KMS-11 (cell line): Measurements from ENCODE around the gene FLAD1.

Experiments
- H2AFZ ChIP-seq: fragments of 200-600 bp; sonication (generic); 2 replicates; pipeline ENCODE4 v1.6.1; 2016; ENCODE audit warnings: antibody characterized with exemption, mixed run types, low read depth
- H3K27ac ChIP-seq: fragments of 200-600 bp; sonication (generic); 2 replicates; pipeline ENCODE4 v1.6.1; 2016; ENCODE audit warnings: mild to moderate bottlenecking, mixed run types
- H3K27me3 ChIP-seq: fragments of 200-600 bp; sonication (generic); 2 replicates; pipeline ENCODE4 v1.6.1; 2017; ENCODE audit warnings: mild to moderate bottlenecking, low read depth, mixed run types, moderate library complexity; ENCODE audit not compliant: insufficient read depth
- H3K36me3 ChIP-seq: fragments of 200-600 bp; sonication (generic); 2 replicates; pipeline ENCODE4 v1.6.1; 2017; ENCODE audit warnings: mild to moderate bottlenecking, mixed run types; ENCODE audit not compliant: insufficient read depth
- H3K4me1 ChIP-seq: fragments of 200-600 bp; sonication (generic); 2 replicates; pipeline ENCODE4 v1.6.1; 2016; ENCODE audit warnings: mild to moderate bottlenecking, low read depth, mixed run types; ENCODE audit not compliant: poor library complexity, severe bottlenecking
- H3K4me2 ChIP-seq: fragments of 200-600 bp; sonication (generic); 2 replicates; pipeline ENCODE4 v1.7.0; 2016; ENCODE audit warnings: mild to moderate bottlenecking, mixed run types
- H3K4me3 ChIP-seq: fragments of 200-600 bp; sonication (generic); IDR thresholded peaks from 2 replicates; pipeline ENCODE4 v1.6.1; 2017; ENCODE audit warnings: low read depth, low read length, mixed read lengths; ENCODE audit not compliant: insufficient read depth
- H3K79me2 ChIP-seq: fragments of 200-600 bp; sonication (generic); 2 replicates; pipeline ENCODE4 v1.6.1; 2016; ENCODE audit warnings: low read depth, mixed run types; ENCODE audit not compliant: insufficient read depth
- H3K9ac ChIP-seq: fragments of 200-600 bp; sonication (generic); 2 replicates; pipeline ENCODE4 v1.6.1; 2016; ENCODE audit warnings: mild to moderate bottlenecking, mixed run types
- H4K20me1 ChIP-seq: fragments of 200-600 bp; sonication (generic); 2 replicates; pipeline ENCODE4 v1.6.1; 2016; ENCODE audit warnings: mild to moderate bottlenecking, mixed run types; ENCODE audit not compliant: insufficient read depth
- TF ChIP-seq, protein P1 (sequence below): fragments of 200-600 bp; sonication (generic); conservative IDR thresholded peaks from 2 replicates; pipeline ENCODE4 v1.6.1; 2017; ENCODE audit warnings: low read depth, mild to moderate bottlenecking, antibody characterized with exemption, low read length, moderate library complexity, mixed read lengths

Gene FLAD1

DNA sequence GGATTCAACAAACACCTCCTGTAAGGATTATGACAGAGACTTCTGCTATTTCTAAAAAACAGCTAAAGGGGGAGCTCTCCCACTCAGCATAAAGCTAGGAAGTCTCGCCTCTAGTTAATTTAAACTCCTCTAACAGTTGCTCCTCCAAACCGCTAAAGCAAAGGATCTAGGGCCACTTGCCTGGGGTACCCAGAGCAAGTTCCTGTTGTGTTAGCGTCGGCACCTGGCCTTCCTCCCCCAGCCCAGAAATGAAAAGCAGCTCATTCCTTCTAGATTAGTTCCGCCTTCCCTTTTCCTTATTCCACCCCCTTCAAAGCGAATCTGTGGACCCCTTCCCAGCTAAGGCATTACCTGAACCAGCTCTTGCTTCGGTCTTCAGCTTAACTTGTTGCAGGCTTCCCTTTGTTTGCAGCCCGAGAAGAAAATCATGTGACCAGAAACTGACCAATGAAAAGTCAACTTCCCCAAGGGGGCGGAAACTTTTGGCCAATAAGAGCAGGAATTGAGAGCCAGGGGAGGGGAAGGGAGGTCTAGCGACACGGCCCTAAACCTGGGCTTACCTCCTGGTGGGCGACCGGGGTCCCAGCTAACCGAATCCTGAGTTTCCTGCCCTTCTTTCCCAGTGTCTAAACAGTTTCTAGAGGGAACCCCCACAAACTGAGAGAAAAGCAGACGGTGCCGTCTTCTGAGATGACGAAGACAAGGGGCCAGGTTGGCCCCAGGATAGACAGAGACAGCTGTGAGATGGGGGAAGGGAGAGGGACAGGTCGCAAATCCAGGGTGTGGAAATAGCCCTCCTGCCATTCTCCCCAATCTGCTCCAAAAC, 27.2 kb upstream of the FLAD1 start, which contains the start of gene PBXIP1:
TSS of gene PBXIP1 (minus strand) at position 382 of the 826 bp plus-strand sequence. CDS start 2,378 bp downstream, outside the sequence.
- no peaks in the 10 kb centered on the region for H3K27me3 ChIP-seq
- peaks cover 72% of the 10 kb centered on the region for H3K4me1 ChIP-seq
- no peaks in the 10 kb centered on the region for H3K36me3 ChIP-seq
- H3K79me2 ChIP-seq = peaks cover 50% of the 10 kb centered on the region
- peak within 1 kb of the TSS; percentile 99 for H3K4me3 ChIP-seq
- TF ChIP-seq, protein P1, sequence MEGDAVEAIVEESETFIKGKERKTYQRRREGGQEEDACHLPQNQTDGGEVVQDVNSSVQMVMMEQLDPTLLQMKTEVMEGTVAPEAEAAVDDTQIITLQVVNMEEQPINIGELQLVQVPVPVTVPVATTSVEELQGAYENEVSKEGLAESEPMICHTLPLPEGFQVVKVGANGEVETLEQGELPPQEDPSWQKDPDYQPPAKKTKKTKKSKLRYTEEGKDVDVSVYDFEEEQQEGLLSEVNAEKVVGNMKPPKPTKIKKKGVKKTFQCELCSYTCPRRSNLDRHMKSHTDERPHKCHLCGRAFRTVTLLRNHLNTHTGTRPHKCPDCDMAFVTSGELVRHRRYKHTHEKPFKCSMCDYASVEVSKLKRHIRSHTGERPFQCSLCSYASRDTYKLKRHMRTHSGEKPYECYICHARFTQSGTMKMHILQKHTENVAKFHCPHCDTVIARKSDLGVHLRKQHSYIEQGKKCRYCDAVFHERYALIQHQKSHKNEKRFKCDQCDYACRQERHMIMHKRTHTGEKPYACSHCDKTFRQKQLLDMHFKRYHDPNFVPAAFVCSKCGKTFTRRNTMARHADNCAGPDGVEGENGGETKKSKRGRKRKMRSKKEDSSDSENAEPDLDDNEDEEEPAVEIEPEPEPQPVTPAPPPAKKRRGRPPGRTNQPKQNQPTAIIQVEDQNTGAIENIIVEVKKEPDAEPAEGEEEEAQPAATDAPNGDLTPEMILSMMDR = peak; percentile 82
- H3K9ac ChIP-seq = peak within 1 kb of the TSS; percentile 60
- H3K27ac ChIP-seq = peak within 1 kb of the TSS; percentile 80
- H2AFZ ChIP-seq = peak within 1 kb of the TSS; percentile 17
- H3K4me2 ChIP-seq = peak within 1 kb of the TSS; percentile 62
- H4K20me1 ChIP-seq = no peaks in the 10 kb centered on the region

DNA sequence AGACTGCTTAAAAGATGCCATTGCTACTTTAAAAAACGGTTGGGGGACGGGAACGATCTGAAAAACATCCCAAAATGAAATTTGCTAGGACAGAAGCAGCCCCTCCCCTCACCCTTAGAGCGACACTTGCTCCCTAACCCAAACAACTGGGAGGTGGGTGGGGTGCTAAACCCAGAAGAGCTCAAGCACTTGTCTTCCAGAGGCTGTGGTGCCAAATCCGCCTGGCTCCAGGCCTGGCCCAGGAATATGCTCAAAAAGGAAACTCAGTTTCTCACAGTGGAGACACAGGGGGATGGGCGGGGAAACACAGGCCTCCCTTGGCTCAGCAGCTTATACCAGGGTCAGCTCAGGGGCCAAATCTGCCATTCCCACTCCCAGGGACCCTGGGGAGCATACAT, 26.6 kb upstream of the FLAD1 start:
- H3K79me2 ChIP-seq = peaks cover 55% of the 10 kb centered on the region
- H3K36me3 ChIP-seq = no peaks in the 10 kb centered on the region
- peak overlapping the region; percentile 62 for H3K4me2 ChIP-seq
- TF ChIP-seq, protein P1 = no peak
- no peaks in the 10 kb centered on the region for H4K20me1 ChIP-seq
- H3K4me1 ChIP-seq = peaks cover 66% of the 10 kb centered on the region
- no peaks in the 10 kb centered on the region for H3K27me3 ChIP-seq
- H3K4me3 ChIP-seq = peak overlapping the region; percentile 99
- H3K9ac ChIP-seq = peak overlapping the region; percentile 60; the same call in 1 of the 2 replicates
- H2AFZ ChIP-seq = peak overlapping the region; percentile 17; the same call in 1 of the 2 replicates
- H3K27ac ChIP-seq = peak overlapping the region; percentile 80

DNA sequence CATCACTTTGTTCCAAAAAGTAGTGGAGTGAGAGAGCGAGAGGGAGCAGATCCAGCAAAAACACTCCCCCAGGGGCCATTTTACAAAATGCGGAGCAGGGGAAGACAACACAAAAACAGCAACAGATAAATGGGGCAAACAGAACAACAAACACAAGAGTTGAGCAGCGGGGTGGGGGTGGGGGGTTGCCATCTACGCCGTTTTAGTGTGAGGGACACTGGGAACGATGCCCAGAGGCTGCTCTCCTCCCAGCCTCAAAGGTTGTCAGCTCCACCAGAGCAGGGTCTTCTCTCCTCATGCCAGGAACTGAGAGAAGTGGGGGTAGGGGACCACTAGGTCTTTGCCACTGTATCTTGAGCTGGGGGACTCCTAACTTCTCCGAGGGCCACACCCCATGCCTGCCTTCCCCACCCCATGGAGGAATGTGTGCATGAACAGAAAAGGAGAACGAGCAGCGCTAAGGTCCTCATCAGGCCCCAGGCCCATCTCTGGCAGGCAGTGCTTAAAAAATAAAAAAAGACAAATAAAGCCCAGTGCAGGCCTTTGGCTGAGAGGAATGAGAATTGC, 26.0 kb upstream of the FLAD1 start:
- Histone ChIP-seq H3K79me2 (peaks cover 55% of the 10 kb centered on the region), H3K4me2 (peak overlapping the region; percentile 62; the same call in 1 of the 2 replicates), H3K36me3 (no peaks in the 10 kb centered on the region), H2AFZ (no peak overlapping the region), H3K9ac (no peak overlapping the region; the same call in 1 of the 2 replicates), H4K20me1 (no peaks in the 10 kb centered on the region), H3K4me1 (peaks cover 60% of the 10 kb centered on the region), H3K27me3 (no peaks in the 10 kb centered on the region), H3K4me3 (peak overlapping the region; percentile 12), H3K27ac (peak overlapping the region; percentile 80; the same call in 1 of the 2 replicates)
- TF ChIP-seq, protein P1 = no peak

DNA sequence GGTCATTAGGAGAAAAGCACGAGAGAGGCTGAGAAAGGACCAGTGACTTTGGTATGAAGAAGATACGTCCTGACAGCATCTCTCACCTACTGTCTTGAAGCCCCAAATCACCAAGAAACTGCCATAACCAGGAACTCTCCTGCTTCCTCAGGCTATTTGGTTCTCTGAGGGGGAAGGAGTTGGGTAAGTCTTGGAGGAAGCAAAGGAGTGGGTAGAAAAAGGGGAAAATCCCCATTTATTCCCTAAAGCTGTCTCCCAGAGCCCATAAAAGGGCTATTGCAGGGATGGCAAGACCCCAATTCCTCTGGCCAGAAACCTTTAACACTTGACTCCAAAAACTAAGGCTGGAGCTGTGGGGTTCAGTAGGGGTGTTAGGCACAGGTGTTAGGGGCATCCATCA, 25.1 kb upstream of the FLAD1 start:
- no peaks in the 10 kb centered on the region for H3K36me3 ChIP-seq
- TF ChIP-seq, protein P1 = no peak
- no peak overlapping the region for H3K4me2 ChIP-seq
- H3K79me2 ChIP-seq = peaks cover 48% of the 10 kb centered on the region
- no peak overlapping the region for H2AFZ ChIP-seq
- no peaks in the 10 kb centered on the region for H4K20me1 ChIP-seq
- H3K27me3 ChIP-seq = no peaks in the 10 kb centered on the region
- H3K9ac ChIP-seq = no peak overlapping the region
- H3K4me1 ChIP-seq = peaks cover 58% of the 10 kb centered on the region
- no peak overlapping the region; the same call in 1 of the 2 replicates for H3K27ac ChIP-seq
- H3K4me3 ChIP-seq = peak overlapping the region; percentile 12
